Upper lobe of left lung (tissue), 6 donors: ENCODE measurements around the gene ACTMAP. TPM values are rescaled to one million over a fixed set of nuclear protein-coding genes. Genes with fewer than 3 reads are reported as not detected.
"Not testable (repeated sequence)": the region's sequence is repeated elsewhere in the genome, so short reads cannot be mapped to it uniquely, and the experiment has no call there.

Experiments
- ATAC-seq, 2 donors: fragments of 200-7000 bp; cut with Tn5 transposase; one replicate each; pipeline ENCODE4 v1.9.1; 2022; ENCODE audit warnings: mild to moderate bottlenecking in 2 of 2, moderate library complexity in 2 of 2; ENCODE audit not compliant: low FRiP score in 2 of 2
- DNase-seq, 2 donors: peaks; one replicate each; pipeline ENCODE4 v3.0.0-alpha.2; 2019 to 2020
- H3K27ac ChIP-seq, 4 donors: fragments of 200-600 bp; sonication (generic); one replicate each; pipeline ENCODE4 v1.5.1; 2016 to 2019
- H3K27me3 ChIP-seq, 4 donors: fragments of 200-600 bp; sonication (generic); one replicate each; pipeline ENCODE4 v1.5.1; 2017 to 2019
- H3K36me3 ChIP-seq, 4 donors: fragments of 200-600 bp; sonication (generic); one replicate each; pipeline ENCODE4 v1.5.1; 2016 to 2019
- H3K4me1 ChIP-seq, 4 donors: fragments of 200-600 bp; sonication (generic); one replicate each; pipeline ENCODE4 v1.5.1; 2018 to 2019
- H3K4me3 ChIP-seq, 4 donors: fragments of 200-600 bp; sonication (generic); one replicate each; pipeline ENCODE4 v1.5.1; 2017 to 2019; ENCODE audit warnings: mild to moderate bottlenecking in 2 of 4, moderate library complexity in 1 of 4
- H3K9me3 ChIP-seq, 4 donors: fragments of 200-600 bp; sonication (generic); one replicate each; pipeline ENCODE4 v1.5.1; 2018 to 2019
- EP300 ChIP-seq, 4 donors: sonication (generic); formaldehyde crosslinking; IDR thresholded peaks; one replicate each; pipeline ENCODE4 v1.5.1; 2017; ENCODE audit warnings: antibody characterized with exemption in 4 of 4, control low read depth in 2 of 4
- POLR2A ChIP-seq, 4 donors: fragments of 450-650 bp; IDR thresholded peaks; one replicate each; pipeline ENCODE4 v1.5.1; 2016 to 2017; ENCODE audit warnings: antibody characterized with exemption in 4 of 4, mild to moderate bottlenecking in 2 of 4
- POLR2AphosphoS5 ChIP-seq, 2 donors: sonication (generic); formaldehyde crosslinking; IDR thresholded peaks; one replicate each; pipeline ENCODE4 v1.5.1; 2017; ENCODE audit warnings: antibody characterized with exemption in 2 of 2
- WGBS, 2 donors: methylation state at CpG; one replicate each; pipeline ENCODE4 v1.1.5; 2017 to 2018; 5-methylcytosine and 5-hydroxymethylcytosine counted together
- total RNA-seq, 6 donors: library from RNA; depleted of rRNA in 4 of 6; stranded (reverse); fragments of >200 nt in 4 of 6; gene quantifications; one replicate each; pipeline versions ENCODE4 v1.1.0 to v1.2.1, GENCODE V29; 2016 to 2021
- TF ChIP-seq, protein P1 (sequence below), 6 experiments: fragments of 450-650 bp in 4 of 6; fragments of 200-600 bp in 2 of 6; sonication (generic) in 2 of 6; IDR thresholded peaks; one replicate each; pipeline ENCODE4 v1.5.1; 2016 to 2019; ENCODE audit warnings: antibody characterized with exemption in 6 of 6
- donor health status: DM: no; HTN: no; CAD: no; lungs with moderate emphysema.
- donor health status: DM: no; HTN: yes; CAD: no; lungs with severe emphysema.

The ACTMAP gene
- total RNA-seq, 6 donors from 2014 or later: 16.0 to 28.4 (median 21.5) TPM

DNA sequence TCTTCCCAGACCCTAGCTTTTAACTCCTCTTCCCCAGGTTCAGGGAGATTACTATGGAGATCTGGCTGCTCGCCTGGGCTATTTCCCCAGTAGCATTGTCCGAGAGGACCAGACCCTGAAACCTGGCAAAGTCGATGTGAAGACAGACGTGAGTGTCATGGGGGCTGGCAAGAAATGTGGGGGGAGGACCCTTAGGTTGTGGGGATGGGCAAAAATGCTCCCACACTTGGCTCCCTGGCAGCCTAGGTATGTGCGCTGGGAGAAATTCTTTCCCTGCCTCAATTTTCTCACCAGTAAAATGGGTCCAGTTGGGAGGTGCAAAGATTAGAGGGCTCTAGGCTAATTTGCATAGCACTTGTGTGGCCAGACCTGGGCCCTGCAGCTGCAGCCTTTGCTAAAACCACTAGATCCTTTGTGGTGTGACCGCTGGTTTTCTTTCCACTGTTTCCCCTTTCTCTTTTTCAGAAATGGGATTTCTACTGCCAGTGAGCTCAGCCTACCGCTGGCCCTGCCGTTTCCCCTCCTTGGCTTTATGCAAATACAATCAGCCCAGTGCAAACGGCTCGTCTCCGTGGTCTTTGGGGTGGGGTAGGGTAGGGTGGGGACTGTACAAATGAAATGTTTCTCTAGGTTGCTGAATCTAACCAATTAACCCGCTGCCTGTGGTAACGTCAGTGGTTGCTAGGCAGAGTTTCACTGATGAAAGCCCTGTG is 26.8 kb upstream of the ACTMAP start:
- H3K27ac ChIP-seq: peak overlapping the region; percentile 92 to 98 (median 98)
- H3K27me3 ChIP-seq: no peaks in the 10 kb centered on the region
- no peaks in the 10 kb centered on the region for H3K9me3 ChIP-seq
- peaks cover 13 to 20% (median 18%) of the 10 kb centered on the region in 4 donors for H3K4me1 ChIP-seq
- 10 to 11% methylated on average over 13 of the region's 13 CpGs for WGBS, 2 donors
- ATAC-seq (peak; percentile 91), DNase-seq (peak in 1 of 2 donors; percentile 96)
- H3K4me3 ChIP-seq: peak overlapping the region; percentile 63 to 90 (median 88)
- no peaks in the 10 kb centered on the region for H3K36me3 ChIP-seq
- peak in 1 of 2 donors; percentile 9 for TF ChIP-seq POLR2AphosphoS5 (IDR thresholded peaks at IDR 0.05)
- TF ChIP-seq, protein P1, sequence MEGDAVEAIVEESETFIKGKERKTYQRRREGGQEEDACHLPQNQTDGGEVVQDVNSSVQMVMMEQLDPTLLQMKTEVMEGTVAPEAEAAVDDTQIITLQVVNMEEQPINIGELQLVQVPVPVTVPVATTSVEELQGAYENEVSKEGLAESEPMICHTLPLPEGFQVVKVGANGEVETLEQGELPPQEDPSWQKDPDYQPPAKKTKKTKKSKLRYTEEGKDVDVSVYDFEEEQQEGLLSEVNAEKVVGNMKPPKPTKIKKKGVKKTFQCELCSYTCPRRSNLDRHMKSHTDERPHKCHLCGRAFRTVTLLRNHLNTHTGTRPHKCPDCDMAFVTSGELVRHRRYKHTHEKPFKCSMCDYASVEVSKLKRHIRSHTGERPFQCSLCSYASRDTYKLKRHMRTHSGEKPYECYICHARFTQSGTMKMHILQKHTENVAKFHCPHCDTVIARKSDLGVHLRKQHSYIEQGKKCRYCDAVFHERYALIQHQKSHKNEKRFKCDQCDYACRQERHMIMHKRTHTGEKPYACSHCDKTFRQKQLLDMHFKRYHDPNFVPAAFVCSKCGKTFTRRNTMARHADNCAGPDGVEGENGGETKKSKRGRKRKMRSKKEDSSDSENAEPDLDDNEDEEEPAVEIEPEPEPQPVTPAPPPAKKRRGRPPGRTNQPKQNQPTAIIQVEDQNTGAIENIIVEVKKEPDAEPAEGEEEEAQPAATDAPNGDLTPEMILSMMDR (IDR thresholded peaks at IDR 0.05): peak in 2 of 6 experiments; percentile 6
- no peak for TF ChIP-seq EP300 (IDR thresholded peaks at IDR 0.05)

DNA sequence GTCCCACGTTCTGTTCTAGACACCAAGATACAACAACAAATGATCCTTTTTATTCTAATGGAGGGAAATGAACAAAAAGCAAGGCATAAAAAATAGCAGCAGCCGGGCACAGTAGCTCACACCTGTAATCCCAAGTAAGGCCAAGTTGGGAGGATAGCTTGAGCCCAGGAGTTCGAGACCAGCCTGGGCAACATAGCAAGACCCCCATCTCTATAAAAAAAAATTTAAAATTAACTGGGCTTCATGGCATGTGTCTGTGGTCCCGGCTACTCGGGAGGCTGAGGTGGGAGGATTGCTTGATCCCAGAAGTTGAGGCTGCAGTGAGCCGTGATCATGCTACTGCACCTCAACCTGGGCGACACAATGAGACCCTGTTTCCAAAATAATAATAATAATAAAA is 26.1 kb upstream of the ACTMAP start:
- no peaks in the 10 kb centered on the region for H3K27me3 ChIP-seq
- H3K4me1 ChIP-seq: peaks cover 13 to 20% (median 18%) of the 10 kb centered on the region in 4 donors
- no peaks in the 10 kb centered on the region for H3K9me3 ChIP-seq
- no peak for ATAC-seq
- H3K27ac ChIP-seq: peak overlapping the region in 3 of 4 donors; percentile 92 to 98 (median 98)
- WGBS, 2 donors: 74 to 88% methylated on average over 7 of the region's 7 CpGs
- no peak overlapping the region for H3K4me3 ChIP-seq
- TF ChIP-seq, protein P1 (IDR thresholded peaks at IDR 0.05): no peak
- TF ChIP-seq POLR2A (IDR thresholded peaks at IDR 0.05) (no peak), EP300 (IDR thresholded peaks at IDR 0.05) (no peak), POLR2AphosphoS5 (IDR thresholded peaks at IDR 0.05) (no peak)
- no peak for DNase-seq
- no peaks in the 10 kb centered on the region for H3K36me3 ChIP-seq

DNA sequence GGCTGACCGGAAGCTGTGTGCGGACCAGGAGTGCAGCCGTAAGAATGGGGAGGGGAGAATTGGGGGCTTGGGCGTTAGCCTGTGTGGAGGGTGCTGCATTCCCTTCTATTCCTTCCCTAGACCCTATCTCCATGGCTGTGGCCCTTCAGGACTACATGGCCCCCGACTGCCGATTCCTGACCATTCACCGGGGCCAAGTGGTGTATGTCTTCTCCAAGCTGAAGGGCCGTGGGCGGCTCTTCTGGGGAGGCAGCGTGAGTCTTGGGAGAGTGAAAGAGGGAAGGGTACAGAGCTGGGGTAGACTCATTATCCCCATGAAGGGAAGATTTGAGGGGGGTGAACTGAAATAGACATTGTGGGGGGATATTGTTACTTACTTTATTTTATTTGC is 25.4 kb upstream of the ACTMAP start:
- H3K36me3 ChIP-seq: no peaks in the 10 kb centered on the region
- H3K9me3 ChIP-seq: no peaks in the 10 kb centered on the region
- WGBS, 2 donors: 91 to 94% methylated on average over 10 of the region's 10 CpGs
- ATAC-seq: no peak
- no peak for DNase-seq
- TF ChIP-seq EP300 (IDR thresholded peaks at IDR 0.05): no peak
- no peak for TF ChIP-seq POLR2A (IDR thresholded peaks at IDR 0.05)
- TF ChIP-seq POLR2AphosphoS5 (IDR thresholded peaks at IDR 0.05): no peak
- TF ChIP-seq, protein P1 (IDR thresholded peaks at IDR 0.05): no peak
- H3K4me1 ChIP-seq: peaks cover 13 to 20% (median 18%) of the 10 kb centered on the region in 4 donors
- H3K27ac ChIP-seq: no peak overlapping the region
- H3K27me3 ChIP-seq: no peaks in the 10 kb centered on the region
- no peak overlapping the region for H3K4me3 ChIP-seq

DNA sequence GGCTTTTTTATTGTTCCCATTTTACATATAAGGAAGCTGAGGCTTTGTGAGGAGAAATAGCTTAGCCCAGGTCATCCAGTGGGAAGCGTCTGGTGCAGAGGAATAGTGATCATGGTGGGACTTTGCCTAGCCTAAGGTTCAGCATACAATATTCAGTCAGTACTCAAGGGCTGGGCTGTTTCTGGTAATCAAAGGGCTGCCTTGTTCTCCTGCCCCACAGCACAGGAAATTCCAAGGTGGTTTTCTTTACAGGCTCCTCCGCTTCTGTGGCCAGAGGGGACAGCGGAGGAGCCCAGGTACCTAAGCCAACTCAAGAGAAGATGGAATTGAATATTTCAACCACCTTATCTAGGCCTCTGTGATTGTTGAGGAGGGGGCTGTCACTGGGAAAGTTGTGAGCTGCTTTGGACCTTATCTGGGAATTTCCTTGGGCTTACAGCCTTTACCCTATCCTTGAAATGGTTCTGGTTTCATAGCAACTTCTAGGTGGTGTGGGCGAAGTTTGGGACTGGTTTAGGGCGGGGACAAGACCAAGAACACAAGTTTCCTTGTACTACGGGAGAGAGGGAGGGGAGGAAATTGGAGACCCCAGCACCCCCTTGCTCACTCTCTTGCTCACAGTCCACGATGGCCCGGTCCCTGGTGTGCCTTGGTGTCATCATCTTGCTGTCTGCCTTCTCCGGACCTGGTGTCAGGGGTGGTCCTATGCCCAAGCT is 24.8 kb upstream of the ACTMAP start, which contains the start of gene MIA:
Gene MIA, plus strand, starts transcription at position 606 of the 716 bp plus-strand sequence. Its CDS starts 22 bp downstream, at position 628.
- H3K36me3 ChIP-seq: no peaks in the 10 kb centered on the region
- H3K4me3 ChIP-seq: no peak within 1 kb of the TSS
- ATAC-seq (no peak), DNase-seq (no peak)
- no peaks in the 10 kb centered on the region for H3K27me3 ChIP-seq
- WGBS, 2 donors: 89 to 90% methylated on average over 9 of the region's 9 CpGs
- peak within 1 kb of the TSS in 2 of 4 donors; percentile 98 for H3K27ac ChIP-seq
- no peak for TF ChIP-seq EP300 (IDR thresholded peaks at IDR 0.05)
- TF ChIP-seq POLR2AphosphoS5 (IDR thresholded peaks at IDR 0.05): no peak
- TF ChIP-seq, protein P1 (IDR thresholded peaks at IDR 0.05): no peak
- TF ChIP-seq POLR2A (IDR thresholded peaks at IDR 0.05): no peak
- H3K9me3 ChIP-seq: no peaks in the 10 kb centered on the region
- H3K4me1 ChIP-seq: peaks cover 13 to 20% (median 18%) of the 10 kb centered on the region in 4 donors

DNA sequence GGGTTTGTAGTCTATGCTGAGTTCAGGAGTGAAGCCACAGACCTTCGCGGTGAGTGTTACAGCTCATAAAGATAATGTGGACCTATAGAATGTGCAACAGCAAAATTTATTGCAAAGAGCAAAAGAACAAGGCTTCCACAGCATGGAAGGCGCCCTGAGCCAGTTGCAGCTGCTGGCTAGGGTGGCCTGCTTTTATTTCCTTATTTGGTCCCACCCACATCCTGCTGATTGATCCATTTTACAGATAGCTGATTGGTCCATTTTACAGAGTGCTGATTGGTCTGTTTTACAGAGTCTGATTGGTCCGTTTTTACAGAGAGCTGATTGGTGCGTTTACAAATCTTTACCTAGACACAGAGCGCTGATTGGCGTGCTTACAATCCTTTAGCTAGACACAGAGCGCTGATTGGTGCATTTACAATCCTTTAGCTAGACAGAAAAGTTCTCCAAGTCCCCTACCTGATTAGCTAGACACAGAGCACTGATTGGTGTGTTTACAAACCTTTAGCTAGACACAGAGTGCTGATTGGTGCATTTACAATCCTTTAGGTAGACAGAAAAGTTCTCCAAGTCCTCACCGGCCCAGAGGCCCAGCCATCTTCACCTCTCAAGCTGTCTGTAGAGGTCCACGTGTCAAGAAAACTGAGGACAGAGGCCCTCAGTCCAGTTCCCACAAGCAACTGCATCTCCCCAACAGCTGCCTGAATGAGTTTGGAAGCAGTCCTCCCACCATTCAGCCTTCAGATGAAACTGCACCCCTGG is 21.0 kb upstream of the ACTMAP start:
- 95 to 98% methylated on average over 10 of the region's 10 CpGs for WGBS, 2 donors
- not testable (repeated sequence) for H3K27me3 ChIP-seq, H3K9me3 ChIP-seq, H3K4me3 ChIP-seq, H3K27ac ChIP-seq, DNase-seq, ATAC-seq, H3K4me1 ChIP-seq
- H3K36me3 ChIP-seq: peaks cover 0 to 12% (median 7%) of the 10 kb centered on the region in 4 donors
